Kidney tubule cell (primary cell): Measurements from ENCODE around the gene ANAPC2.
"Not testable (repeated sequence)": the region's sequence is repeated elsewhere in the genome, so short reads cannot be mapped to it uniquely, and the experiment has no call there.

Experiments
- DNase-seq: peaks from one replicate; pipeline ENCODE4 v3.0.0-alpha.2; 2018; ENCODE audit warnings: low spot score

Gene ANAPC2

DNA sequence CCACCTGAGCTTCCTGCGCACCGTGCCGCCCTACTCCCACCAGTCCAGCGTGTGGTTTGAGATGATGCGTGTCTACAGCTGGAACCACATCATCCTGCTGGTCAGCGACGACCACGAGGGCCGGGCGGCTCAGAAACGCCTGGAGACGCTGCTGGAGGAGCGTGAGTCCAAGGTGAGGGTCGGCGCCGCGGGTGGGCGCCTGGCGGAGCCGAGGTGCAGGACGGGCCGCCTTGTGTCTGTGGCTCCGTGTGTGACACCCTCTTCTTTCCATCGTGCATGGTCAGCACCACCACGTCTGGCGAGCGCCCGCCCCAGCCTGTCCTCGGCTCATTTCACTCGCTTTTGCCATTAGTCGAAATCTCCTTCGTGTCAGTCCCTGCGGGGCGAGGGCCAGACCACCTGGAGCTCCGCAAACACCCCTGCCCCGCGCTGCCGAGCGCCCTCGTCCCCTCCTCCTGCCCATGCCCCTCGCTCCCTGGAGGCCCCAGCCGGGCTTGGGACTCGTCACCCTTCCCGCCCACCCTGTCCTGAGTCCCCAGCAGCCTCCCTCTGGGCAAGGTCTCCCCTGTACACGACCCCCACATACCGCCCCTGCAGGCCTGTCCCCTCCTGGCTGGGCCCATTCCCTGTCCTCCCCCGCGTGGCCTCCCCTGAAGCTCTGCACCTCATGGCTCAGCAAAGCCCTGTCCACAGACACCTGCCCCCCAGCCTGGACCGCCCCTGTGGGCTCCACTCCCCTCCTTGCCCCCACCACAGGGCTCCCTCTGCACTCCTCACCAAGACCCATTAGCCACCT, 42.4 kb downstream of the ANAPC2 start:
- no peak for DNase-seq

DNA sequence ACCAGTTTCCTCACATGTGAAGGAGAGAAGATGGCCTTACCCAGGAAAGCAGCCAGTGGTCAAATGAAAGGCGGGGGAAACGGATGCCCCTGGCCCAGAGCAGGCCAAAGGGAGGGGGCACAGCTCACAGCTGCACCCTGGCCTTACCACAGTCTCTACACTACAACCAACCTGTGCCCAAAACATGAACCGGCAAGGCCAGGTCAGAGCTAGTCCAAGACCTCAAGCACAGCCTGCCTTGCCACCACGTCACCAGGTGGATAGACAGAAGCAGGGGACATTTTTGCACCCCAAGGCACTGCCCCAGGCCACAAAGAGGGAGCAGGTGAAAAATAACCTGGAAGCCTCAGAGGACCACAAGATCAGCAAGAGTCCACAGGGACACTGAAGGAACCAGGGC, 44.9 kb downstream of the ANAPC2 start:
- DNase-seq, result no peak

GRCh38 chr9:137141976-137142936, 46.1 kb downstream of the ANAPC2 start:
- DNase-seq, result no peak

- no peak for DNase-seq
Observed at GRCh38 chr9:137141050-137141810, 47.1 kb downstream of the ANAPC2 start.

- DNase-seq, result no peak
Observed at GRCh38 chr9:137140151-137141012, 48.0 kb downstream of the ANAPC2 start.

GRCh38 chr9:137139468-137140150, 48.8 kb downstream of the ANAPC2 start:
- no peak for DNase-seq

DNA sequence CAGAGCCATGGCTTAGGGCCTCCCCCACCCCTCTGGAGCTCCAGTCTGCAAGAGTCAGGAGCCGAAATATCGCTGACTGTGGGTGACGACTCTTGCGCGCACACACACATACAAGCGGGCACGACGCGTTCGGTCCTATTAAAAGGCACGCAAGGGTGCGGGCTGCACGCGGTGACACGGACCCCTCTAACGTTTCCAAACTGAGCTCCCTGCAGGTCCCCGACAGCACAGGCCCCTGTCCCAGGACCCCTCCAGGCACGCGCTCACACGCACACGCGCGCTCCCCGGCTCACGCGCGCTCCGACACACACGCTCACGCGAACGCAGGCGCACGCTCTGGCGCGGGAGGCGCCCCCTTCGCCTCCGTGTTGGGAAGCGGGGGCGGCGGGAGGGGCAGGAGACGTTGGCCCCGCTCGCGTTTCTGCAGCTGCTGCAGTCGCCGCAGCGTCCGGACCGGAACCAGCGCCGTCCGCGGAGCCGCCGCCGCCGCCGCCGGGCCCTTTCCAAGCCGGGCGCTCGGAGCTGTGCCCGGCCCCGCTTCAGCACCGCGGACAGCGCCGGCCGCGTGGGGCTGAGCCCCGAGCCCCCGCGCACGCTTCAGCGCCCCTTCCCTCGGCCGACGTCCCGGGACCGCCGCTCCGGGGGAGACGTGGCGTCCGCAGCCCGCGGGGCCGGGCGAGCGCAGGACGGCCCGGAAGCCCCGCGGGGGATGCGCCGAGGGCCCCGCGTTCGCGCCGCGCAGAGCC, 49.5 kb downstream of the ANAPC2 start, which contains the start of gene GRIN1:
TSS of gene GRIN1 (plus strand) at position 433 of the 746 bp plus-strand sequence. CDS start 333 bp downstream, outside the sequence.
- DNase-seq, result no peak

DNA sequence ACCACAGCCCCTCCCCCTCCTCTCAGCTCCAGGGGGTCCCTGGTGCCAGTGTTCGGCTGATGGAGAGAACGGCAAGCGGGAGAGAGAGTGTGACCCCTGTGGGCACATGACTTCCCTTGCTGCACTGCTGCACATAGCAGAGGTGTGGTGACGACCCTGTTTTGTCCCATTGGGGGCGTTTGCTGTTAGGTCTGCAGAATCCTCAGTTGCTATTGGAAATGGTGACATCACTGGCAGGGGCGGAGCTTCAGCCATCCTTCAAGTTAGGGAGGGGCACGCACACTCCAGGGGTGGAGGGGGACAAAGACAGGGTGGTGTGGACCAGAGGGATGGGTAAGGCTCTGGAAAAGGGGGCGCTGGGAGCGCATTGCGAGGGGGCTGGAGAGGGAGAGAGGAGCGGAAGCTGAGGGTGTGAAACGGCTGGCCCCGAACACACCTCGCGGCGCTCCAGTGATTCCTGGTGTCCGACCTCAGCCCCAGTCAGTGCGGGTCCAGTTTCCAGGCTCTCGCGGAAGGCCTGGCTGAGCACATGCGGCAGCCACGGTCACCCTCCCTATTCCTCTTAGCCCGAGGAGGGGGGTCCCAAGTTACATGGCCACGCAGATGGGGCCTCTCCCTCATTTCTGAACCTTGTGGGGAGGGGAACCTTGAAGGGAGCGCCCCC, 50.2 kb downstream of the ANAPC2 start:
- DNase-seq, result no peak

- no peak for DNase-seq
Observed at GRCh38 chr9:137136881-137137607, 51.3 kb downstream of the ANAPC2 start.

GRCh38 chr9:137136261-137136880, 52.0 kb downstream of the ANAPC2 start:
- DNase-seq, result no peak

DNA sequence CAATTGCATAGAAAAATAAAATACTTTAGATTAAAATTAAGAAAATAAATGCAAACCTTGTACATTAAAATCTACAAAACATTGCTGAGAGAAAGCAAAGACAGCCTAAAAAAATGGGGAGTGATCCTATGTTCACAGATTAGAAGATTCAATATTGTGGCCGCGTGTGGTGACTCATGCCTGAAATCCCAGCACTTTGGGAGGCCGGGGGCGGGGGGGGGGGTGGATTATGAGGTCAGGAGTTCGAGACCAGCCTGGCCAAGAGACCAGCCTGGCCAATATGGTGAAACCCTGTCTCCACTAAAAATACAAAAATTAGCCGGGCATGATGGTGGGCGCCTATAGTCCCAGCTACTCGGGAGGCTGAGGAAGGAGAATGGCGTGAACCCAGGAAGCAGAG, 53.2 kb downstream of the ANAPC2 start:
- not testable (repeated sequence) for DNase-seq

- DNase-seq, result no peak
Observed at GRCh38 chr9:137134191-137134590, 54.2 kb downstream of the ANAPC2 start.

DNA sequence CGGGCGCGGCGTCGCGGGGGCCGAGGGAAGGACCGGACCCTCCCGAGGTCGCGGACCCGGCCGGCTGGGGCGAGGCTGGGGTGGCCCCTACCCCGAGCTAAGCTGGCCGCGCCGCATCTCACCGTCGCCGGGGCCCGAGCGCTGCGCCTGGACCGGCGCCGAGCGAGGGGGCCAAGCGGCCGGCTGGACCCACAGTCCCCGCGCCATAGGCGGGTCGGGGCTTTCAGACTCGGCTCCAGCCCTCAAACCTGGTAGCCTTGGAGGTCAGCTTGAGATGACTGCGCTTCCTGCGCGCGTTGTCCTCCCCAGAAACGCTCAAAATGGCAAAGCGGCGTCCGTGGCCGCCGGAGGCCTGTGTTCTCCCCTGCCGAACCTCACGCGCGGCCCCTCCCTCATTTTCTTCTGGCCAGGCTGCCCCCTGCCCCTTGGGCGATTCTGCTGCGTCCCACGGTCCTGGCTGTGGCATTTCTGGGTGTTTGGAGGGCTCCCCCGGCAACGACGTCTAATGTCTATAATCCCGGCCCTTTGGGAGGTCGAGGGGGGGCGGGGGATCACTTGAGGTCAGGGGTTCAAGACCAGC, 58.1 kb downstream of the ANAPC2 start:
- DNase-seq, result no peak

GRCh38 chr9:137129456-137130175, 58.7 kb downstream of the ANAPC2 start:
- peak; percentile 94 for DNase-seq

DNA sequence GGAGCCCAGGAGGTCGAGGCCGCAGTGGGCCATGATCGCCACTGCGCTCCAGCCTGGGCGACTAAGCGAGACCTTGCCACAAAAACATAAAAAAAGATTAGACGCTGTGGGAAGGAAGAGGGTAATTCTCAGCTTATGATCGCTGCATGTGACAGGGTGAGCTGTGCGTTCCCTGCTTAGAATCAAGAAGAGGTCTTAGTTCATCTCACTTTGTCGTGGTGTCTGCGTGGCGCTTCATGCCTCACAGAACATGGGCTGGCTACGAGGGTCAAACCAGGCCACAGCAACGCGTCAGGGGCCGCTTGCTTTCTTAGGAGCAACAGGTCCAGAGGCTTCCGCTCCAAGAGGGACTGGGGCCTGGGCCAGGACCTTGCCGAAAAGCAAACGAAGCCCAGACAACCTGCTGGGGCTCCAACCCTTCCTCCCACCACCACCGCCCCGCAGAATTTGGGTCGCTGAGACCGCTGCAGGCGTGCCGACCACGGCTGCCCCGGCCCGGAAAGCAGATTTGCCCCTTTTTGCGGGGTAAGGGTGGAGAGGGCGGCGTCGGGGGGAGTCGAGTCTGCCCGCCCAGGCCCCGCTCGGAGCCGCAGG, 59.4 kb downstream of the ANAPC2 start:
- DNase-seq, result peak; percentile 46

DNA sequence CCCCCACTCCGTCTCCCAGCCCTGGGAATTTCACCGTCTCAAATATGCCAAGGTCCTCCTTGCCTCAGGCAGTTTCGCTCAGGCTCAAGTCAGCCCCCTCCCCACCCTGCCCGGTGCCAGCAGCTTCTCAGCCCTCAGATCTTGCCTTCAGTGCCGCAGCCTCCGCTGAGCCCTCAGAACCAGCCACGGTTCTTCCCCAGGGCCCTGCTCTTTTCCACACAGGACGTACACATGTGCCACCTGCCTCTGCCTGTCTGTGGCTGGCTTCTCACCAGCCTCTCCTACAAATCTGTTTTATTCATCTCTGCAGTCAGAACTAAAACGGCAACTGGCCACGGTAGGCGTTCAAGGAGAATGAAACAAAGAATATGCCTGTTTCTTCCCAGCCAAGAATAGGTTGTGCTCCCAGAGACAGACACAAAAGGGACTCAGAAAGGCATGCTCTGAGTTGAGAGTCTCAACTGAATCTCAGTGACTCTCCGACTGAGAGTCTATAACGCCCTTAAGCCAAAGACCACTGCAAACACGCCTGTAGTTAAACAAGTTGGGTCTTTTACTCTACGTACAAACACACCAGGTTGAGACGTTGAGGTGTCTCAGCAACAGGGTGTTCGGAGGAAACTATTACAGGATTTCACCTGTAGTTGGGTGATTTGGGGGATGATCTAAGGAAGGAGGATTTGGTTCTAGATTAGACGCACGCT, 60.0 kb downstream of the ANAPC2 start:
- DNase-seq, result no peak
